Measurements from ENCODE around the gene SEMA3B.

Gene SEMA3B

DNA sequence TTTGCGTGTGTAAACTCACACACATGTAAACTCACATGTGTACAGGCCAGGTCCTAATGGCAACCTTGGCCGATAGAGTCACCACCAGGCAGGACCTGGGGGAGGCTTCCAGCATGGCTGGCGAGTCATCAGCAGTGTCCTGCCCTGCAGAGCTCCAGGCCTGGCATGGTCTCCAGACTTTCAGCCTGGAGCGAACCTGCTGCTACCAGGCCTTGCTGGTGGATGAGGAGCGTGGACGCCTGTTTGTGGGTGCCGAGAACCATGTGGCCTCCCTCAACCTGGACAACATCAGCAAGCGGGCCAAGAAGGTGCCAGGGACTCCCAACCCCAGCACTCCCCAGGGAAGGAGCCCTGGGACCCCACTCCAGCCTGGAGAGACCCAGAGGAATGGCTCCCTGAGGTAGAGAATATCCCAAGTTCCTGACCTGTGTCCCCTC is 1.0 kb downstream of the SEMA3B start:
- ChIA-PET POLR2A (no interaction called here), CTCF (interaction anchor here (1.4 to 3.8 kb wide), 4 partner anchors 10 to 78 kb away, joined by 4 to 38 read pairs (median 5); no protein-coding TSS in a partner anchor)
- peaks cover under 1% of the 10 kb centered on the region; the same call in 1 of the 2 replicates for H3K4me1 ChIP-seq (ENCODE audit: control insufficient read depth, insufficient read depth, low read length)
- H3K27ac ChIP-seq (ENCODE audit: extremely low read depth, low read depth, low read length) = no peak overlapping the region
- H3K4me3 ChIP-seq (ENCODE audit: low read depth, low read length) = no peak overlapping the region
- H3K9me3 ChIP-seq (ENCODE audit: control insufficient read depth, insufficient read depth, low read depth, low read length) = no peaks in the 10 kb centered on the region
- TF ChIP-seq ZNF747 (tag by site-specific recombination; IDR thresholded peaks at IDR 0.05) = no peak
- peak; percentile 24; the same call in 1 of the 2 replicates for TF ChIP-seq ZIC2 (tag by site-specific recombination; IDR thresholded peaks at IDR 0.05)
- H3K36me3 ChIP-seq (ENCODE audit: control insufficient read depth in 2 of 2, insufficient read depth in 1 of 2, low read length in 2 of 2) = no peaks in the 10 kb centered on the region

DNA sequence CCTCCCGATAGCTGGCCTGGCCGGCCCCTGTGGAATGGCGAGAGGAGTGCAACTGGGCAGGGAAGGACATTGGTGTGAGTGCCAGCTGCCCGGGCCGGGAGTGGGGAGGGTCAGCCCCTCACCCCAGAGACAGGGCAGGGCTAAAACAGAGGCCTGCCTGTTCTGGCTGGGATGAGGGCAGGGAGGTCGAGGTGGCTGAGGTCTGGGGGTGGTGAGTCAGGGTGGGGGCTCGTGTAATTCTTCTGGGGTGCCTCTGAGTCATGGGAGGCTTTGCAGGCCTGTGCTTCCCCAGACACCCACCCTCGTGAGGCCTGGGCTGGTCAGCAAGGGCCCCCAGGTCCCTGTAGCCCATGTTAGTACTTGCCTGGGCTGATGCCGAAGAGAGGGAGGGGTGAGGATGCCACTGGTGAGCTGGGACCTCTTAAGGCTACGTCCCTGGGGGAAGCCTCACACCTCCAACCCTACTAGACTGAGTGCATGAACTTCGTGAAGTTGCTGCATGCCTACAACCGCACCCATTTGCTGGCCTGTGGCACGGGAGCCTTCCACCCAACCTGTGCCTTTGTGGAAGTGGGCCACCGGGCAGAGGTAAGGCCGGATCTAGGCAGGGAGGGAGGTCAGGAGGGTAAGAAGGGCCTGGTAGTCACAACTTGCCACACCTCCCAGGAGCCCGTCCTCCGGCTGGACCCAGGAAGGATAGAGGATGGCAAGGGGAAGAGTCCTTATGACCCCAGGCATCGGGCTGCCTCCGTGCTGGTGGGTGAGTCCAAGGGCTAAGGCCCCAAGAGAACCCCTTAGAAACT is 1.7 kb downstream of the SEMA3B start:
- Histone ChIP-seq H3K36me3 (ENCODE audit: control insufficient read depth in 2 of 2, insufficient read depth in 1 of 2, low read length in 2 of 2) (no peaks in the 10 kb centered on the region), H3K4me1 (ENCODE audit: control insufficient read depth, insufficient read depth, low read length) (no peaks in the 10 kb centered on the region), H3K27ac (ENCODE audit: extremely low read depth, low read depth, low read length) (no peak overlapping the region), H3K4me3 (ENCODE audit: low read depth, low read length) (no peak overlapping the region), H3K9me3 (ENCODE audit: control insufficient read depth, insufficient read depth, low read depth, low read length) (no peaks in the 10 kb centered on the region)
- TF ChIP-seq KLF7 (tag by site-specific recombination; IDR thresholded peaks at IDR 0.05; ENCODE audit: borderline replicate concordance) (no peak), TRIM28 (IDR thresholded peaks at IDR 0.05; ENCODE audit: borderline replicate concordance, low read length) (no peak), ZNF19 (tag by site-specific recombination; IDR thresholded peaks at IDR 0.05; ENCODE audit: low read depth) (no peak), ZNF366 (tag by site-specific recombination; conservative IDR thresholded peaks at IDR 0.05) (no peak), ZNF2 (tag by site-specific recombination; IDR thresholded peaks at IDR 0.05) (no peak), CTCF (tag by site-specific recombination; IDR thresholded peaks at IDR 0.05) (no peak), ZBTB48 (tag by site-specific recombination; IDR thresholded peaks at IDR 0.05) (no peak), SP2 (tag by site-specific recombination; IDR thresholded peaks at IDR 0.05) (no peak), GLI2 (tag by site-specific recombination; IDR thresholded peaks at IDR 0.05; ENCODE audit: borderline replicate concordance, low read depth) (no peak), ZNF624 (tag by site-specific recombination; IDR thresholded peaks at IDR 0.05) (no peak), ZNF658 (tag by site-specific recombination; IDR thresholded peaks at IDR 0.05) (no peak)
- ChIA-PET POLR2A (no interaction called here), CTCF (interaction anchor here (0.6 to 3.8 kb wide), 10 partner anchors 7 to 85 kb away, joined by 3 to 38 read pairs (median 6); no protein-coding TSS in a partner anchor)

DNA sequence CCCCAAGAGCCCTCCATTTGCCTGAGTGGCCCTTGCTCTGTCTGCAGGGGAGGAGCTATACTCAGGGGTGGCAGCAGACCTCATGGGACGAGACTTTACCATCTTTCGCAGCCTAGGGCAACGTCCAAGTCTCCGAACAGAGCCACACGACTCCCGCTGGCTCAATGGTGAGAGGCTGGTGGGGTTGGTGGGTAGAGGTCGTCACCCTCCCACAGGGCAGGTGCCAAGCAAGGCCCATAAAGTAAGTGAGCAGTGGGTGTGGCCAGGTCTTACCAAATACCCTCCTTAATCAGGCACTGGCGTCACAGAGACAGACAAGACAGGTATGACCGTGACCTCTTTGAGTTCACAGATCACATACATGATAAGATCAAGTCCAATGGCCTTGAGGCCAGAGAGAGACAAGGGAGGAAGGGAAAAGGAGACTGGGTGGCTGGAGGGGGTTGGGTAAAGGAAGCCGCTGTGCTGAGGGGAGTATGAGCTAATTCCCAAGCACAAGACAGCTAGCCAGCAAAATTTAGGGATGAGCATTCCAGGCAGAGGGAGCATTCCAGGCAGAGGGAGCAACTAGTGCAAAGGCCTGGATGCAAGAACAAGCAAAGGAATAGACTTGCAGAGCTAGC is 2.5 kb downstream of the SEMA3B start:
- Histone ChIP-seq H3K9me3 (ENCODE audit: control insufficient read depth, insufficient read depth, low read depth, low read length) (no peaks in the 10 kb centered on the region), H3K36me3 (ENCODE audit: control insufficient read depth in 2 of 2, insufficient read depth in 1 of 2, low read length in 2 of 2) (no peaks in the 10 kb centered on the region), H3K27ac (ENCODE audit: extremely low read depth, low read depth, low read length) (no peak overlapping the region), H3K4me1 (ENCODE audit: control insufficient read depth, insufficient read depth, low read length) (no peaks in the 10 kb centered on the region), H3K4me3 (ENCODE audit: low read depth, low read length) (no peak overlapping the region)
- TF ChIP-seq ZNF626 (tag by site-specific recombination; IDR thresholded peaks at IDR 0.05) (no peak), ZNF555 (tag by site-specific recombination; conservative IDR thresholded peaks at IDR 0.05) (no peak), ZFP69B (tag by site-specific recombination; IDR thresholded peaks at IDR 0.05) (no peak), ZNF155 (tag by site-specific recombination; IDR thresholded peaks at IDR 0.05) (no peak), ZNF677 (tag by site-specific recombination; IDR thresholded peaks at IDR 0.05) (no peak), ZNF514 (tag by site-specific recombination; IDR thresholded peaks at IDR 0.05) (no peak), MZF1 (tag by site-specific recombination; IDR thresholded peaks at IDR 0.05; ENCODE audit: borderline replicate concordance) (no peak), ZSCAN18 (tag by site-specific recombination; IDR thresholded peaks at IDR 0.05) (no peak), ZNF175 (tag by site-specific recombination; IDR thresholded peaks at IDR 0.05) (no peak), ZNF501 (tag by site-specific recombination; IDR thresholded peaks at IDR 0.05) (no peak), ZNF10 (tag by site-specific recombination; IDR thresholded peaks at IDR 0.05) (no peak), EGR2 (tag by site-specific recombination; IDR thresholded peaks at IDR 0.05; ENCODE audit: low read depth) (no peak), ZNF707 (tag by site-specific recombination; IDR thresholded peaks at IDR 0.05) (no peak), ZNF777 (tag by site-specific recombination; IDR thresholded peaks at IDR 0.05; ENCODE audit: borderline replicate concordance) (no peak), ZNF629 (tag by site-specific recombination; IDR thresholded peaks at IDR 0.05) (no peak)
- TF ChIP-seq, protein P1, sequence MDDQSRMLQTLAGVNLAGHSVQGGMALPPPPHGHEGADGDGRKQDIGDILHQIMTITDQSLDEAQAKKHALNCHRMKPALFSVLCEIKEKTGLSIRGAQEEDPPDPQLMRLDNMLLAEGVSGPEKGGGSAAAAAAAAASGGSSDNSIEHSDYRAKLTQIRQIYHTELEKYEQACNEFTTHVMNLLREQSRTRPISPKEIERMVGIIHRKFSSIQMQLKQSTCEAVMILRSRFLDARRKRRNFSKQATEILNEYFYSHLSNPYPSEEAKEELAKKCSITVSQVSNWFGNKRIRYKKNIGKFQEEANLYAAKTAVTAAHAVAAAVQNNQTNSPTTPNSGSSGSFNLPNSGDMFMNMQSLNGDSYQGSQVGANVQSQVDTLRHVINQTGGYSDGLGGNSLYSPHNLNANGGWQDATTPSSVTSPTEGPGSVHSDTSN (CRISPR knock-in tag; IDR thresholded peaks at IDR 0.05) = no peak
- POLR2A ChIA-PET = no interaction called here
- CTCF ChIA-PET = interaction anchor here (0.6 to 3.8 kb wide), 12 partner anchors 8 to 238 kb away, joined by 3 to 38 read pairs (median 5); no protein-coding TSS in a partner anchor
